ENCODE data around the gene LSM12.

Gene LSM12

DNA sequence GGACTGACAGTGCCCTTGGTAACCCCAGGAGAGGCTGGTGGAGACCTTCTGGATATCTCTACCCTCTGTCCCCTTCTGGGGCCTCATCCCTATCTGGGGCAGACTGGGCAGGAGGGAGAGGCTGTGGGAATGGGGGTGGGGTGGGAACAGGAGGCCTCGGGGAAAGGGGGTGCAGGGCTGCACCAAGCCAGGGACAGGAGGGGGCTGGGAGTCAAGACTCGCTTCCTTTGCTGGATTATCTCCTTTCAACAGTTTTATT, 28.8 kb upstream of the LSM12 start:
- no peak for DNase-seq

DNA sequence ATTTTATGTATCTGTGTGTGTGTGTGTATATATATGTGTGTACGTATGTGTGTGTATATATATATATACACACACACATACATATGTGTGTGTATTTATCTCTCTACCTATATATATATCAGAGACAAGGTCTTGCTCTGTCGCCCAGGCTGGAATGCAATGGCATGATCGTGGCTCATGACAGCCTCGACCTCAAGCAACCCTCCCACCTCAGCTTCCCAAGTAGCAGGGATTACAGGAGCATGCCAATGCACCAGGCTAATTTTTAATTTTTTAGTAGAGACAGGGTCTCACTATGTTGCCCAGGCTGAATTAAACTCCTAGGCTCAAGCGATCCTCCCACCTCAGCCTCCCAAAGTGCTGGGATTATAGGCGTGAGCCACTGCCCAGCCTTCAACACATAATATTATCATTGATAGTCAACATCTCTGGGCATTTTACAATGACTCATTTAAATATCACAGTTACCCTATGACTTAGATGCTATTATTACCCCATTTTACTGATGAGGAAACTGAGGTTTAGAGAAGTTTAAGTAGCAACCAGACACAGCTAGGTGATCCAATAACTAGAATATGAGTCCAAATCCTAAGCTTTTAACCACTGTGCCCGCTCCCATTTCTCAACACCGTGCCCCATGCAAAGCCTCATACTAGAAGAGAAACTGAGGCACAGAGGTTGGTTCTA, 28.4 kb upstream of the LSM12 start:
- no peak for DNase-seq

DNA sequence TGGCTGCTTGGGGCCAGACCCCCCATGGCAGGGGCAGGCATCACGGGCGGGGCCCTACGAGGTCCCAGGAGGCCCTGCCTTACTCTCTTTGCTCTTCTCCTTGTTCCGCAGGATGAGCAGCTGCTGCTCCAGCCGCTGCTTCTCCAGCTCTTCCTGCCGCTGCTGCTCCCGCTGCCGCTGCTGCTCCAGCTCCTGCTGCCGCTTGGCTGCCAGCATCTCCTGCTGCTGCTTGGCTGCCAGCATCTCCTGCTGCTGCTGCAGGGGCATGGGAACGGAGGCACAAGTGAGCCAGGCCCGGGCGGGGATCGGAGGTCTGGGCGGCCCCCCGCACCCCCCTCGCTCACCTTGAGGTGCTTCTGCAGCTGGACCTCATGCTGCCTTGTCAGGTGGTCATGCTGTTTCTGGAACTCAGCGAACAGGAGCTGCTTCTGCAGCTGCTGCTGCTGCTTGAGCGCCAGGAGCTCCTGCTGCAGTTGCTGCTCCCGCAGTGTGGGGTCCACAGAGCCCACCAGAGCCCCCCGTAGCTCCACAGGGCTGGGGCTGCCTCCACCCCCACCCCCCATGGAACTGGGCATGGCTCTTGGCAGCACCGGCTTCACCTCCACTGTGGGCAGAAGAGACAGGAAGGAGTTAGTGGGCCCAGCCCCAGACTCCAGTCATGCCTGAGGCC, 26.9 kb upstream of the LSM12 start:
- no peak for DNase-seq

DNA sequence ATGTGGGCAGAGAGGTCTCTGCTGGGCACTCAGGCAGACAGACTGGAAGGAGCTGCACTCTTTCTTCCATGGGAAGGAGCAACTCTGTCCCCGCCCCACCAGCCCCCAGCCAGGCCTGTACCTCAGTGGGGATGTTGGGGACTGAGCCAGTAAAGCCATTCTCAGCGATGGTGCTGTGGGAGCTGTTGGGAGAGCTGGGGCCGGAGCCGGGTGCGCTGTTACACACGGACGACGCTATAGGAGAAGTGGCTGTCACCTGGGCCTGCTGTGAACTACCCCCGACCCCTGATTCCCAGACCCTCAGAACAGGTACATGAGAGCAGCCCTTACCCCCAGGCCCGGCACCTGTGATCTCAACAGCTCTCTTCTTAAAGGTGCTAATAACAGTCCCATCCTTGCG, 25.6 kb upstream of the LSM12 start:
- DNase-seq = no peak

DNA sequence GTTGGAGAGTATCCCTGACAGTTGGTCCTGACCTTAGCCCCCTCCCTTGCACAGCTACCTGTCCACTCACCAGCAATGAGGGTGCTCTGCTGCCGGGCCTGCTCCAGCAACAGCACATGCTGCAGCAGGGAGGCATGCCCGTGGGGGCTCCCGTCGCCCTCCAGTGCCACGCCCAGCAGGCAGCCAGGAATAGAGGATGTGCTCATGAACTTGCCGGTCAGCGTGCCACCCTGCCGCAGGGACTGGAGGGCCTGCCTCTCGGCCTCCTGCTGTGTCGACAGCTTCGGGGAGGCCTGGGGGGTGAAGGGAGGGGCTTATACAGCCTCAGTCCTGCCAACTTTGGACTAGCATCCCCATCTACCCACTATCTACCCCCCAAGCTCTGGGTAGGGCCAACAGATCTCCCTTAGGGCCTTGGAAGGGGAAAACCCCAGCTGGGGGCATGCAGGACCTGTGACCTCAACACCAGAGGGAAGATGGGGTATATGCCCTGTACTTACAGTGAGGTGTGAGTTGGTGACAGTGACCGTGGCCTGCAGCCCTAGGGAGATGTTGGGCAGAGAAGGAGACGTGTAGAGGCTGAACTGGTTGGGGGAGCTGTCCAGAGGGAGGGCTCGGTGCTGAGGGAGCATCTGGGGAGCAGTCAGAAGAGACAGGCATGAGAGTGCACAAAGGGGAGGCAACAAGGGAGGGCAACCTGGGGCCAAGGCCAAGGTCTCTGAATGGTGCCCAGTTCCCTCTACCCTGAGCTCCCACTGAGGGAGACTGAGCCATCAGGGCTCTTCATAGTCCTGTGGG, 24.9 kb upstream of the LSM12 start:
- no peak for DNase-seq

DNA sequence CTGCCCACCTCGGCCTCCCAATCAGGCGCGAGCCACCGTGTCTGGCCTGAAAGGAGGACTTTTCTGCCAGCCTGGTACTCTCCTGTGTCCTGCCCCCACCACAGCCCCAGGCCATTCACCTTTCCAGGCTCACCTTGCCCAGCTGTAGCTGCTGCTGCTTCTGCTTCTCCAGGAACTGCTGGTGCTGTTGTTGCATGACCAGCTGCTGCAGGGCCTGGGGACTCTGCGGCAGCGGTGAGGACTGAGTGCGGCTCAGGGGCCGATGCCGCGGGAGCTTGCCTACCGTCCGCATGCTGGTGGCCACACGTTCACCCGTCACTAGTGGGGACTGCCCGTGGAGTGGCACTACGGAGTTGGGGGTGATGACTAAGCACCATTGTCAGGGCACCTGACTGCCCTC, 21.8 kb upstream of the LSM12 start:
- DNase-seq = no peak

DNA sequence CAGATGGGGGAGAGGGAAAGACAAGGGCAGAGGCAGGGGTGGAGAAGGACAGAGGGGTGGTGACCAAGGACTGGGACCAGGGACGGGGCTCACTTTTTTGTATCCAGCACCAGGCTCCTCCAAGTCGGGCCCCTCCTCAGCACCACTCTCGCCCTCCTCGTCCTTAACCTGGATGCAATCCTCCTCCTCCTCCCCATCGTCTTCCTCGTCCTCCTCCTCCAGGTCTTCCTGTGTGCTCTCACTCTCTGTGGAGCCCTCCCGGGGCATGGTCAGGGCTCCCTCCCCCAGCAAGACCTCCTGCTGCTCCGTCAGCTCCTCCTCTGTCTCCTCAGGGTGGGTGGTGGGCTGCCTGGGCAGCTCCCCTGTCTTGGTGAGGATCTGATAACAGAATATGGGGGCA, 20.8 kb upstream of the LSM12 start:
- no peak for DNase-seq

DNA sequence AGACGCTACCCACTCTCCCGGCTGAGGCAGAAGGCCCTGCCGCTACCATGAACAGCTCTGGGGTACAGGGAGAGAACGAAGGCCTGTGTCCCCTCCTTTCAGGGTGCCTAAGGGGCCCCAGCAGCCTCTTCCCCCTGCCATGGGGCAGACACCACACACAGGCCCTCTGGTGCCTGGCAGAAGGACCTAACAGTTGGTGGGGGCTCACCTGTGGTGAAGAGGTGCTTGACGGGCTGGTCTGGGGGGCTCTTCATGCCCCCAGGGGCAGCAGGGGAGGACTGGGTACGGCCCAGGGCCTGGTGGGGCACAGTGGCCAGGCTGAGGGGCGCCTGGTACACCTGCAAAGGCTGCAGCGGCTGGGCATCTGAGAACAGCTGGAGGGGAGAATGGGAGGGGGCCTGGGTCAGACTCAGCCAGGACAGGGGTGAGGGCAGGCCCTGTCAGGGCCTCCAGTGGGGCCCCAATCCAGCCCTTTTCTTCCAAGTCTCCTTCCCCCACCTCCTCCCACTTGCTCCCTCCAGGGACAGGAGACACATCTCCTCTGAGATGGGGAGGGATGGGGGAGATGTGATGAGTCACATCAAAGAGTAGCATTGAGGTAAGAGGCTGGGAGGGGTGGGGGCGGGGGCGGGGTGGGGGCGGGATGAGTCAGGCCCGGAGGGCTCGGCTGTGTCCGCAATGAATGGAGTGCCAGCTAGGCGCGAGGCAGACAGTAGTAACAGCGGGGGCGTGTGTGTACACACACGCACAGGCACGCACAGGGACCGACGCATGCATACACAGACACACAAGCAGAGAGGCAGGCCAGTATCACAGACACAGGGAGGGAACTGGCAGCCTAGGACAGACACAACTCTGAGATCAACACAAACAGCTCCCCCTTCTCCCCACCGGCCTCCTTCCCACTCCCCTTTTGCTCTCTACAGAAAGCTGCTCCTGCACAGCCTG, 20.2 kb upstream of the LSM12 start:
- no peak for DNase-seq

DNA sequence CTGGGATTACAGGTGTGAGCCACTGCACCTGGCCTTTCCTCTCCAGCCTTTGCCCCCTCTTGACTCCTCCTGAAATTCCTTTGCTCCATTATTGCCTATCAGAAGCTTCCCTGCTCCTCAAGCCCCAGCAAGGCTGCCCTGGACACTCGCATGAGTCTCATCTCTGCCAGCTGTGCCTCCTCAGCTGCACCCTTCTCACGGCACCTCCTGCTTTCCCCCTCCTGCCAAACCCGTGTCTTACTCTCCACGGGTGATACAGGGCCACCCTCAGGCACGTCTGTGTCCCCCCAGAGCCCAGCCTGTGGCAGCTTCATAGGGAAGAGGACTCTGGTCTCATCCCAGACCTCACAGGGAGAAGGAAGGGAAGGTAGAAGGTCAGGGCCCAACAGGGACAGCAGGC, 19.4 kb upstream of the LSM12 start:
- no peak for DNase-seq

DNA sequence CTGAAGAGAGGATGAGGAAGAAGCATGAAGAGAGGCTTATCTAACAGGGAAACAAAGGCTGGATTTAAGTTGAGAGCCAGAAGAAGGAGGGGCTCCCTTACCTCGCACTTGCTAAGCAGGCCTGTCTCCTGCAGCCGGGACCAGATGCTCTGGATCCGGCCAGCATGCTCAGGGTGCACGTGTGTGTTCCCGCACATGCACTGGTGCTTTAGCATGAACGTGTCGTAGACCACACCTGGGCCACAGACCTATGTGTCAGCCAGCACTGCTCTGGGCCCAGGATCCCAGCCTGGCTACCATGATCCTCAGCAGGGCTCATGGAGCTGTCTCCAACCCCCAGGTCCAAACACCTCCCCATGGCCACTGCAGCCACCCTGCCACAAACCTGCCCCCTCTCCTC, 18.4 kb upstream of the LSM12 start:
- no peak for DNase-seq

DNA sequence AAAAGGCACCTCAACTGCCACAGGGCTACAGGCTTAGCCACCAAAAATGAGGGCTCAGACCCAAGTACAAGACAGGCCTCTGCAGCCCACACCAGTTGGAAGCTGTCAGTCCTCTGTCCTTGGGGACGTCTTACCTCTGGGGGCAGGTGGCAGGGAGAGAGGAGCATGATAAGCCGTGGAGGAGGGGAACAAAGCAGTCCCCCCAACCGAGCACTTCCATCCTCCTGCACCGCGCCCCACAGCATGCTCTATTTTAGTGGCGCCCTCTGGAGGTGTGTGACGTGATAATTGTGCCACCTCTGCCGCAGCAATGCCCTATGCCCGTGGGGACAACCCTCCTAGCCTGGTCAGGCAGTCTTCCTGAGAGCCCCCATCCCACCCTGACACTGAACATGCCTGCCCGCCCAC, 17.7 kb upstream of the LSM12 start:
- DNase-seq = no peak

DNA sequence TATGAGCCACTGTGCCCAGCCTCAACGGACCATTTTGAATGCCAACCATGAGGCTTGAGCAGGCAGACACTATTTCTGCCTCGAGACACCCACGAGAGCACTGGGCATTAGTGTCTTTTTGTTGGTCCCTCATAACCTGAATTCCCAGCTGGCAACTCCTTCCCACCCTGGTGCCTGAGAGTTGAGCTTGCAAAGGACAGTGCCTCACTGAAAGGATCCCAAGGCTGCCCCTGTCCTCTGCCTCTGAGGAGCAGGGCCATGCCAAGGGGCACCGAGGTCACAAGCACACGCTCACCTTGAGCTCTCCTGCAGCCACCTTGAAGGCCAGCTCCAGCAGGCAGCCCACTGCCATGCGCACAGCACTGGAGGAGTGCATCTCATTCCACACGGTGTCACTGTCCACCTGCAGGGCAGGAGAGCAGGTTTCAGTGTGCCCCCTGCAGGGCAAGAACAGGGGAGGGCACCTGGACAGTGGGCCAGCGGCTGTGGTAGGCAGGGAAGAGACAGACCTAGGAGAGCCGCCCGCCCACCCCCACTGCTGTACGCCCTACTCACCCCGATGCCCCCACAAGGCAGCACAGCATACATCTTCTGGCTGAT, 16.9 kb upstream of the LSM12 start:
- no peak for DNase-seq

DNA sequence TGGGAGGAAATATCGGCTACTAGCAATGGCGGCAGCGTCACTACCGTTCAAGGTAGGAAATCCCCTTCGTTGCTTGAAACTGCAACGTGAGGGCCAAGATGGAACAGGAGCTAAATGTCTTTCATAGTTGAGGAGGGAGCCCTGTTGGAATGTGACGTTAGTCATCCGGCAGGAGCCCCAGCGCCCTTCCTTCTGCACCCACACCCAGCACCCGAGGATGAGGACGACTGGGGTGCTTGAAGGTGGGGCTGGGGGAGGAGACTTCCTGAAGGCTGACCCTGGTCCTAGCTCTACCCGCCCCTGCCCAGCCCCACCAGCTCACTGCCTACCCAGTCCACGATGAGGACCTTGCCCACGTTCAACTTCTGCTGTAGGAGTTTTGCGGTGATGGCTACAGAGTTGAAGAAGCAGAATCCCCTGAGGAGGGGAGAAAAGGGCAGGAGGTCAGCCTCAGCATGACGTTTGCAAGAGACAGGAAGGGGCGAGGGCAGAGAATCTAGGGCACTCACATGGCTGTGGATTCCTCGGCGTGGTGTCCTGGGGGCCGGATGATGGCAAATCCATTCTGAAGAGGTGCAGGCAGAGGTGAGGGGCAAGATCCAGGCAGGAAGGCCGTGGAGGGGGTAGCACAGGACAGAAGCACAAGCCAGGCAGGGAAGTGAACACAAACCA, 15.9 kb upstream of the LSM12 start:
- DNase-seq = no peak

DNA sequence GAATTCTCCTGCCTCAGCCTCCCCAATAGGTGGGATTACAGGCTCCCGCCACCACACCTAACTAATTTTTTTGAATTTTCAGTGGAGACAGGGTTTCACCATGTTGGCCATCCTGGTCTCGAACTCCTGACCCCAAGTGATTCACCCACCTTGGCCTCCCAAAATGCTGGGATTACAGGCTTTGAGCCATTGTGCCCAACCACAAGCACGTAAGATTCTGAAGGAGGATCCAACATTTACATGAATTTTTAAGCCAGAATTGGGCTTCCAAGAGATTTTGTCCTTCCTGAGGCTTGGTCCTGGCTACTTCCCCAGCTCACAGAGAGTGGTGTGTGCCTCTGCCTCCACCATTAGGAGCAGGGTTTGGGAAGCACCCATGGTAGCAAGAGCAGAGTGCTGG, 15.2 kb upstream of the LSM12 start:
- DNase-seq = no peak

DNA sequence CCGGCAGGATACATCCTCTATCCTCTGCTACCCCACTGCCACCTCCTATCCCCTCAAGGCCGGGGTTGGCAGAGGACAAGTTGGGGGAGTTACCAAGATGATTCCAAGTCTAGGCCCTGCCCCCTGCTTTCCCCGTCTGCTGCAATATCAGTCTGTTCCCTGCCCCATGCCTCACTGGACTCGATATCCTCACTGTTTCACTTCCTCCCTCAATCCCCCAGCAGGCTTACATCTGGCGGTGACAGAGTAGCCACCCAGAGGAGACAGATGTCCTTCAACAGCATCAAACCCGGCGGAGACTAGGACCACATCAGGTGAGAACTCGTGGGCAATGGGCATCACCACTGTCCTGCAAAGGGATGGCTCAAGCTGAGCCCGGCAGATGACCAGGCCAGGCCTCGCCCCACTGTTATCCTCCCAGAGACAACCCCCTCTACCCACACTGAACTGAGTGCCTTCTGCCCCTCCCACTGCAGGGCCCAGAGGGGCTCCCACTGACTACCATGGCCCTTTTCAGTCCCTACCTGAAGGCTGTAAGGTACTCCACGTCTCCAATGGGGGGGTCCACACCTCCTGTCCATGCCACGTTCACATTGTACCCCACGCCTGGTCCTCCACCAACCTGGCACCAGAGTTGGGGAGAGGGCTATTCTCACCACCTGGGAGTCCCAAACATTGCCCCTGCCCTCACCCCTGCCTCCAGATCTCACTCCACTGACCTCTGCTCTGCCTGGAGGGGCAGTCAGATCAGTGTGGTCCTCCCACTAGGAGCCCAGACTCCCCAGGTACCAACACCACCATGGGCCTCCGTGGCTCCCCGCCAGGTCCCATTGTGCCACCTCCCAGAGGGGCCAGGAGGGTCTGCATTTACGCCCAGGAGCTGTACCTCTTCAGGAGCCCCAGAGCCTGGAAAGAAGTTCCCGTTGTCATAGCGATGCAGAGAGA, 13.7 kb upstream of the LSM12 start:
- DNase-seq = no peak

DNA sequence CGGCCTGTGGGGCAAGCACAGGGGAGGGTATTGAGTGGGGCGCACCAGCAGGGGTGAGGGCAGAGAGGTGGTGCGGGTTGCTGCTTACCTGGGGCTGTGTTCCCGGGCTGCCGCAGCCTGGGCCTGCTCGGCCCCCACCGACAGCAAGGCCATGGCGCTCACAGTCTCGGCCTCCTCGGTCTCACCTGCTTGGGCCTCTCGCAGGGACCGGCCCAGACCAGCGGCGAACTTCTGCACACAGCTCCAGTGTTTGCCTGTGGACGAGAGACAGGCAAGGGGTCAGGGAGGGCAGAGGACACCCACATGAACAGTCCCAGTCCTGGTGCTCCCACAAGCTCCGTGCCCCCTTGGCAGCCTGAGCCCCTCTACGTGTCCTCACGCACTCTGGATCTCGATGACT, 11.9 kb upstream of the LSM12 start:
- DNase-seq = no peak

DNA sequence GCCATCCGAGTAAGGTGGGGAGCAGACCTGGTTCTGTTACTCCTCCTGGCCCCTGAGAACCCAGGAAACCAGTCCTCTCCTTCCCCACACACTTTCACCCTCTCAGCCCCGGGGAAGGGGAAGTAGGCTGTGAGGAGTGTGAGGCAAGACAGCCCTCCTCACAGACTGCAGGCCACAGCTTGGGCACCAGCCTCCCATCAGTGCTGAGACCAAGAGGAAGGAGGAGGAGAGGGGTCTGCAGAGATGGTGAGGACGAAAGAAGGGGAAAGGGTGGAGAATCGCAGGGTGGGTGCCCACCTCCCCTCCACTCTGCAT, 11.1 kb upstream of the LSM12 start:
- no peak for DNase-seq

DNA sequence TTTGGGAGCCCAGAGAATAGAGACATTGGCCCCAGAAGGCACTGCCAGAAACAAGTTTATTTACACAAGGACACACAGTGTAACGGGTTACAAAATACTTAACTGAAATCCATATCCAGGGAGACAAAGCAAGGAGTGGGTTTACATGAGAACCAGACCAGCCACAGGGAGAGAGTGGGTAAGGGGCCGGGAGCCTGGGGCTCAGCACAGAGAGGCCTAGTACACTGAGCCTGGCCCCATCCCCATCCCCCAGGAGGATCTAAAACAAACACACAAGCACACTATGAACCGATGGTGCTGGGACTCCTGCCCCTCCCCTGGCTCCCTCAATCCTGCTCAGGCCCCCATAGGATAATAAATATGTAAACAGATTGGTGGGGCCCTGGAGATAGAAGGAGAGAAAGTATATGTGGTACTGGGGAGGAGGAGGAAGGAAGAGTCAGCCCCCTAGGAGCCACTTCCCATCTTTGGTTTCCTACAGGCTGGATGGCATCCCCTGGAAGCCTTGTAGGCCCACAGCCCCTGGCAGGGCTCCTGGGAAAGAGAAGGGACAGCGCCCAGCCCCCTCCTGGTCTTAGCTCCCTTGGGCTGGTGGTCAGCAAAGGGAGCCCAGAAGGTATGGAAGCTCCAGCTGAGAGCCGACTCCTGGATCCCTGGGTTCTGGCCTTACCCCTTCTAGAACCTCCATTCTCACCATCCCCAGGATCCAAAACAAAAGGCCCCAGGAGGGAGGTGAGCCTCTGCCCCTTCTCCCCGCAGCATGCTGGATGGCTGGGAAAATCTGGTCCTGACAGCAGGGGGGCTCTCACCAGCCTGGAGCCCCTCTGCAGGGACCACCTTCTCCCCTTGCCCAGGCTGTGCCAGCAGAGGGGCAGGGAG, 10.5 kb upstream of the LSM12 start:
- DNase-seq = no peak

DNA sequence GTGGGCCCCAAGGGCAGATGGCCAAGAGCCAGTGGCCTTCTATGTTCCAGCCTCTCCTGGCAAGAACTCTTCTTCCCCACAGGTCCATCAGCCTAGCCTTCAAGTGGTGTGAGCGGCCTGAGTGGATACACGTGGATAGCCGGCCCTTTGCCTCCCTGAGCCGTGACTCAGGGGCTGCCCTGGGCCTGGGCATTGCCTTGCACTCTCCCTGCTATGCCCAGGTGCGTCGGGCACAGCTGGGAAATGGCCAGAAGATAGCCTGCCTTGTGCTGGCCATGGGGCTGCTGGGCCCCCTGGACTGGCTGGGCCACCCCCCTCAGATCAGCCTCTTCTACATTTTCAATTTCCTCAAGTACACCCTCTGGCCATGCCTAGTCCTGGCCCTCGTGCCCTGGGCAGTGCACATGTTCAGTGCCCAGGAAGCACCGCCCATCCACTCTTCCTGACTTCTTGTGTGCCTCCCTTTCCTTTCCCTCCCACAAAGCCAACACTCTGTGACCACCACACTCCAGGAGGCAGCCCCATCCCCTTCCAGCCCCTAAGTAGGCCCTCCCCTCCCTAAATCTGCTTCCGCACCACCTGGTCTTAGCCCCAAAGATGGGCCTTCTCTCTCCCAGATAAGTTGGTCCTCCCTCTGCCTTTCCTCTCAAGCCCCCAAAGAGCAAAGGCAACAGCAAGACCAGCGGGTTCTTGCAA, 9.3 kb upstream of the LSM12 start:
- no peak for DNase-seq

DNA sequence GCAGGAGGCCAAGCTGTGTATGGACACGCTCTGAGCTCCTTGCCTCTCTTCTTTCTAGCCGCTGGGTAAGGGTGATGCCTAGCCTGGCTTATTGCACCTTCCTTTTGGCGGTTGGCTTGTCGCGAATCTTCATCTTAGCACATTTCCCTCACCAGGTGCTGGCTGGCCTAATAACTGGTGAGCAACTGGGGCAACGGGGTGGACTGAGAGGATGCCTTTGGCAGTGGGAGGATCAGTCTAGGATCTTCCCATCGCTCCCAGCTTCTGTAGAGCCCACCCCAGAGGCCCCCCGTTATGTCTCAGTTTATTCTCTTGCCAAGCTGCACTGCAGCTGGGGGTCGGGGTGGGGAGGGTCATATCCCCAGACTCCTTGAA, 8.4 kb upstream of the LSM12 start:
- DNase-seq = no peak
